Measurements from ENCODE around the gene SH3RF3.

Gene SH3RF3

GRCh38 chr2:109126501-109126860, 2.5 kb upstream of the SH3RF3 start:
- no peaks in the 10 kb centered on the region for H3K4me1 ChIP-seq (ENCODE audit: control insufficient read depth, low read depth, low read length)
- no peak overlapping the region for H3K23ac ChIP-seq (ENCODE audit: low read length)
- H3K79me1 ChIP-seq (ENCODE audit: low read length), result no peaks in the 10 kb centered on the region
- DNase-seq, result peak; percentile 46
- no peak overlapping the region for H3K4me3 ChIP-seq (ENCODE audit: low read length)
- no CpG with 5 or more reads among the region's 5 CpGs for WGBS (ENCODE audit: extremely low coverage, insufficient coverage, low lambda C conversion rate)
- no peak overlapping the region for H3K56ac ChIP-seq (ENCODE audit: low read length)
- no peak overlapping the region for H3K18ac ChIP-seq (ENCODE audit: low read length)
- no peak overlapping the region for H4K5ac ChIP-seq (ENCODE audit: low read length)
- H4K8ac ChIP-seq (ENCODE audit: low read depth, low read length), result no peak overlapping the region
- H3K4me2 ChIP-seq (ENCODE audit: low read length), result no peak overlapping the region
- H2AK5ac ChIP-seq (ENCODE audit: low read length), result no peak overlapping the region
- no peak overlapping the region for H3K4ac ChIP-seq (ENCODE audit: low read depth, low read length)
- H3K27me3 ChIP-seq (ENCODE audit: insufficient read depth, low read length, poor library complexity), result peaks cover 11% of the 10 kb centered on the region
- no peak overlapping the region for H2BK120ac ChIP-seq (ENCODE audit: low read depth, low read length)
- no peaks in the 10 kb centered on the region for H3K36me3 ChIP-seq (ENCODE audit: control insufficient read depth, insufficient read depth, low read length)
- no peak overlapping the region for H2BK15ac ChIP-seq (replicated peaks; ENCODE audit: low read depth)
- no peak overlapping the region for H3K27ac ChIP-seq (ENCODE audit: low read depth, low read length)
- no peak overlapping the region for H3K9ac ChIP-seq (ENCODE audit: low read length)
- no peaks in the 10 kb centered on the region for H3K79me2 ChIP-seq (ENCODE audit: control insufficient read depth, insufficient read depth, low read length)
- no peak overlapping the region for H2BK5ac ChIP-seq (ENCODE audit: low read length)

GRCh38 chr2:109127556-109127955, 1.4 kb upstream of the SH3RF3 start:
- no peak overlapping the region for H3K4me3 ChIP-seq (ENCODE audit: low read length)
- no peak overlapping the region for H4K8ac ChIP-seq (ENCODE audit: low read depth, low read length)
- no peak overlapping the region for H3K9ac ChIP-seq (ENCODE audit: low read length)
- H3K4ac ChIP-seq (ENCODE audit: low read depth, low read length), result no peak overlapping the region
- H2BK15ac ChIP-seq (replicated peaks; ENCODE audit: low read depth), result no peak overlapping the region
- DNase-seq, result no peak
- H4K5ac ChIP-seq (ENCODE audit: low read length), result no peak overlapping the region
- H3K79me1 ChIP-seq (ENCODE audit: low read length), result no peaks in the 10 kb centered on the region
- H3K4me1 ChIP-seq (ENCODE audit: control insufficient read depth, low read depth, low read length), result no peaks in the 10 kb centered on the region
- H3K79me2 ChIP-seq (ENCODE audit: control insufficient read depth, insufficient read depth, low read length), result no peaks in the 10 kb centered on the region
- no peak overlapping the region for H3K18ac ChIP-seq (ENCODE audit: low read length)
- no peak overlapping the region for H3K4me2 ChIP-seq (ENCODE audit: low read length)
- peaks cover 11% of the 10 kb centered on the region for H3K27me3 ChIP-seq (ENCODE audit: insufficient read depth, low read length, poor library complexity)
- H2BK120ac ChIP-seq (ENCODE audit: low read depth, low read length), result no peak overlapping the region
- no peak overlapping the region for H3K23ac ChIP-seq (ENCODE audit: low read length)
- no peak overlapping the region for H2BK5ac ChIP-seq (ENCODE audit: low read length)
- H3K56ac ChIP-seq (ENCODE audit: low read length), result no peak overlapping the region
- H3K36me3 ChIP-seq (ENCODE audit: control insufficient read depth, insufficient read depth, low read length), result no peaks in the 10 kb centered on the region
- no CpG with 5 or more reads among the region's 10 CpGs for WGBS (ENCODE audit: extremely low coverage, insufficient coverage, low lambda C conversion rate)
- no peak overlapping the region for H3K27ac ChIP-seq (ENCODE audit: low read depth, low read length)
- H2AK5ac ChIP-seq (ENCODE audit: low read length), result no peak overlapping the region

GRCh38 chr2:109128048-109128615, 873 bp upstream of the SH3RF3 start:
- WGBS (ENCODE audit: extremely low coverage, insufficient coverage, low lambda C conversion rate), result no CpG with 5 or more reads among the region's 63 CpGs
- Histone ChIP-seq H3K4me3 (ENCODE audit: low read length) (peak overlapping the region; percentile 38), H3K23ac (ENCODE audit: low read length) (no peak overlapping the region), H2BK120ac (ENCODE audit: low read depth, low read length) (no peak overlapping the region), H2AK5ac (ENCODE audit: low read length) (no peak overlapping the region), H3K18ac (ENCODE audit: low read length) (no peak overlapping the region), H2BK5ac (ENCODE audit: low read length) (no peak overlapping the region), H3K4me2 (ENCODE audit: low read length) (peak overlapping the region; percentile 95), H3K56ac (ENCODE audit: low read length) (peak overlapping the region; percentile 82), H3K27me3 (ENCODE audit: insufficient read depth, low read length, poor library complexity) (peaks cover 11% of the 10 kb centered on the region), H3K36me3 (ENCODE audit: control insufficient read depth, insufficient read depth, low read length) (no peaks in the 10 kb centered on the region), H3K4ac (ENCODE audit: low read depth, low read length) (no peak overlapping the region), H3K79me2 (ENCODE audit: control insufficient read depth, insufficient read depth, low read length) (no peaks in the 10 kb centered on the region), H4K8ac (ENCODE audit: low read depth, low read length) (no peak overlapping the region), H3K79me1 (ENCODE audit: low read length) (no peaks in the 10 kb centered on the region), H3K4me1 (ENCODE audit: control insufficient read depth, low read depth, low read length) (no peaks in the 10 kb centered on the region), H3K27ac (ENCODE audit: low read depth, low read length) (no peak overlapping the region), H3K9ac (ENCODE audit: low read length) (peak overlapping the region; percentile 65), H2BK15ac (replicated peaks; ENCODE audit: low read depth) (no peak overlapping the region), H4K5ac (ENCODE audit: low read length) (no peak overlapping the region)
- DNase-seq, result peak; percentile 90

- H3K4me1 ChIP-seq (ENCODE audit: control insufficient read depth, low read depth, low read length), result no peaks in the 10 kb centered on the region
- peak overlapping the region; percentile 17 for H3K9ac ChIP-seq (ENCODE audit: low read length)
- no peak overlapping the region for H2BK15ac ChIP-seq (replicated peaks; ENCODE audit: low read depth)
- H3K4me2 ChIP-seq (ENCODE audit: low read length), result peak overlapping the region; percentile 95
- no peak overlapping the region for H3K23ac ChIP-seq (ENCODE audit: low read length)
- H3K27ac ChIP-seq (ENCODE audit: low read depth, low read length), result no peak overlapping the region
- no peaks in the 10 kb centered on the region for H3K79me1 ChIP-seq (ENCODE audit: low read length)
- H4K8ac ChIP-seq (ENCODE audit: low read depth, low read length), result no peak overlapping the region
- no peak overlapping the region for H2BK120ac ChIP-seq (ENCODE audit: low read depth, low read length)
- no peaks in the 10 kb centered on the region for H3K36me3 ChIP-seq (ENCODE audit: control insufficient read depth, insufficient read depth, low read length)
- no peak overlapping the region for H2BK5ac ChIP-seq (ENCODE audit: low read length)
- no CpG with 5 or more reads among the region's 70 CpGs for WGBS (ENCODE audit: extremely low coverage, insufficient coverage, low lambda C conversion rate)
- peak; percentile 34 for DNase-seq
- no peak overlapping the region for H3K4me3 ChIP-seq (ENCODE audit: low read length)
- no peak overlapping the region for H4K5ac ChIP-seq (ENCODE audit: low read length)
- H2AK5ac ChIP-seq (ENCODE audit: low read length), result no peak overlapping the region
- no peaks in the 10 kb centered on the region for H3K79me2 ChIP-seq (ENCODE audit: control insufficient read depth, insufficient read depth, low read length)
- no peak overlapping the region for H3K18ac ChIP-seq (ENCODE audit: low read length)
- H3K4ac ChIP-seq (ENCODE audit: low read depth, low read length), result no peak overlapping the region
- peak overlapping the region; percentile 69 for H3K56ac ChIP-seq (ENCODE audit: low read length)
- H3K27me3 ChIP-seq (ENCODE audit: insufficient read depth, low read length, poor library complexity), result peaks cover 11% of the 10 kb centered on the region
These were observed 433 bp downstream of the SH3RF3 start for GRCh38 chr2:109129356-109129920.

GRCh38 chr2:109129921-109130722, 1.1 kb downstream of the SH3RF3 start:
- no peaks in the 10 kb centered on the region for H3K4me1 ChIP-seq (ENCODE audit: control insufficient read depth, low read depth, low read length)
- H3K27ac ChIP-seq (ENCODE audit: low read depth, low read length), result no peak overlapping the region
- no peak overlapping the region for H4K5ac ChIP-seq (ENCODE audit: low read length)
- H3K9ac ChIP-seq (ENCODE audit: low read length), result no peak overlapping the region
- H2BK5ac ChIP-seq (ENCODE audit: low read length), result no peak overlapping the region
- peak; percentile 34 for DNase-seq
- no peak overlapping the region for H2BK120ac ChIP-seq (ENCODE audit: low read depth, low read length)
- no peak overlapping the region for H3K4ac ChIP-seq (ENCODE audit: low read depth, low read length)
- no peak overlapping the region for H3K18ac ChIP-seq (ENCODE audit: low read length)
- WGBS (ENCODE audit: extremely low coverage, insufficient coverage, low lambda C conversion rate), result no CpG with 5 or more reads among the region's 56 CpGs
- H3K79me2 ChIP-seq (ENCODE audit: control insufficient read depth, insufficient read depth, low read length), result no peaks in the 10 kb centered on the region
- H3K56ac ChIP-seq (ENCODE audit: low read length), result peak overlapping the region; percentile 69
- no peak overlapping the region for H4K8ac ChIP-seq (ENCODE audit: low read depth, low read length)
- peaks cover 11% of the 10 kb centered on the region for H3K27me3 ChIP-seq (ENCODE audit: insufficient read depth, low read length, poor library complexity)
- H2BK15ac ChIP-seq (replicated peaks; ENCODE audit: low read depth), result no peak overlapping the region
- H3K4me3 ChIP-seq (ENCODE audit: low read length), result no peak overlapping the region
- peak overlapping the region; percentile 95 for H3K4me2 ChIP-seq (ENCODE audit: low read length)
- H3K36me3 ChIP-seq (ENCODE audit: control insufficient read depth, insufficient read depth, low read length), result no peaks in the 10 kb centered on the region
- no peak overlapping the region for H3K23ac ChIP-seq (ENCODE audit: low read length)
- no peak overlapping the region for H2AK5ac ChIP-seq (ENCODE audit: low read length)
- no peaks in the 10 kb centered on the region for H3K79me1 ChIP-seq (ENCODE audit: low read length)

Measured in mesendoderm (in vitro differentiated cells).